Neutrophil (primary cell): ENCODE data around the gene FRY.

ENCODE experiments used
- H3K27ac ChIP-seq: fragments of 200-600 bp; sonication (generic); 2 replicates; pipeline ENCODE4 v1.5.1; 2016; ENCODE audit warnings: mild to moderate bottlenecking, moderate library complexity
- H3K27me3 ChIP-seq: fragments of 200-600 bp; sonication (generic); 2 replicates; pipeline ENCODE4 v1.6.0; 2016; ENCODE audit warnings: mild to moderate bottlenecking
- H3K36me3 ChIP-seq: fragments of 200-600 bp; sonication (generic); 2 replicates; pipeline ENCODE4 v1.5.1; 2017
- H3K4me1 ChIP-seq, 2 experiments: fragments of 200-600 bp in 1 of 2; sonication (generic) in 1 of 2; 1 replicate in 1 of 2; 2 replicates in 1 of 2; pipeline versions ENCODE4 v1.5.1 to v1.6.1; 2013 to 2016; ENCODE audit warnings: low read depth in 1 of 2, low read length in 1 of 2, mild to moderate bottlenecking in 1 of 2, moderate library complexity in 1 of 2; ENCODE audit not compliant: control insufficient read depth in 1 of 2, insufficient read depth in 1 of 2
- H3K4me3 ChIP-seq, 2 experiments: fragments of 200-600 bp in 1 of 2; sonication (generic) in 1 of 2; 1 replicate in 1 of 2; 2 replicates in 1 of 2; pipeline ENCODE4 v1.5.1; 2013 to 2016; ENCODE audit warnings: low read depth in 1 of 2, low read length in 1 of 2, mild to moderate bottlenecking in 1 of 2, moderate library complexity in 1 of 2
- H3K9me3 ChIP-seq: fragments of 200-600 bp; sonication (generic); 2 replicates; pipeline ENCODE4 v1.5.1; 2016
- TF ChIP-seq, protein P1 (sequence below): fragments of 200-600 bp; sonication (generic); IDR thresholded peaks from 2 replicates; pipeline ENCODE4 v1.5.1; 2016; ENCODE audit warnings: antibody characterized with exemption

Gene FRY

DNA sequence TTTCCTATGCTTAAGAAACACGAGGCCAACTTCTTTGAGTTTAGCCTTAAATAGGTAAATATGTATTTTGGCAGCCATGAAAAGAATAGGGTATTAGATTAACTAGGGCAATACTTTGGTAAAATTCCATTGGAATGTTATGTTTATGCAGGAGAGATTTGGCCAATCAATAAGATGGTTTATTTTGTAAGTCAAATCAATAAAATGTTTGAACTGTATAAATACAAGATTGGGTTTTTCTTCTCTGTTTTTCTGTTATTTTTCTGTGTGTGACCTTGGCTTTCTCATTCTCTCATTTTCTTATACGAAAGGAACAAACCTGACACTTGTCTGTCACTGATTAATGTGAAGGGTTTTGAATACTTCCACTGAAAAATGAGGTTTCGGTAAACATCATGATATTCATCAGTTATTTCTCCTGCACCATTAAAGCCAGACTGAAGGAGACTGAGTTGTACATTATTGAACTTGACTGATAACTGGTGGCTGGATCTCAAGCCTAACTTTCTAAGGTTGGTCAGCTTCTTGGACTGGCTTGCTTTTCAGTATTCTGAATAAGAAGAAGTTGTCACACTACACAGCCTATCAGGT lies 8.6 kb downstream of the FRY start:
- peaks cover 46% of the 10 kb centered on the region for H3K36me3 ChIP-seq
- no peak overlapping the region for H3K4me3 ChIP-seq
- H3K27me3 ChIP-seq, result no peaks in the 10 kb centered on the region
- peaks cover 38 to 50% of the 10 kb centered on the region in 2 experiments for H3K4me1 ChIP-seq
- TF ChIP-seq, protein P1, sequence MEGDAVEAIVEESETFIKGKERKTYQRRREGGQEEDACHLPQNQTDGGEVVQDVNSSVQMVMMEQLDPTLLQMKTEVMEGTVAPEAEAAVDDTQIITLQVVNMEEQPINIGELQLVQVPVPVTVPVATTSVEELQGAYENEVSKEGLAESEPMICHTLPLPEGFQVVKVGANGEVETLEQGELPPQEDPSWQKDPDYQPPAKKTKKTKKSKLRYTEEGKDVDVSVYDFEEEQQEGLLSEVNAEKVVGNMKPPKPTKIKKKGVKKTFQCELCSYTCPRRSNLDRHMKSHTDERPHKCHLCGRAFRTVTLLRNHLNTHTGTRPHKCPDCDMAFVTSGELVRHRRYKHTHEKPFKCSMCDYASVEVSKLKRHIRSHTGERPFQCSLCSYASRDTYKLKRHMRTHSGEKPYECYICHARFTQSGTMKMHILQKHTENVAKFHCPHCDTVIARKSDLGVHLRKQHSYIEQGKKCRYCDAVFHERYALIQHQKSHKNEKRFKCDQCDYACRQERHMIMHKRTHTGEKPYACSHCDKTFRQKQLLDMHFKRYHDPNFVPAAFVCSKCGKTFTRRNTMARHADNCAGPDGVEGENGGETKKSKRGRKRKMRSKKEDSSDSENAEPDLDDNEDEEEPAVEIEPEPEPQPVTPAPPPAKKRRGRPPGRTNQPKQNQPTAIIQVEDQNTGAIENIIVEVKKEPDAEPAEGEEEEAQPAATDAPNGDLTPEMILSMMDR, result no peak
- H3K27ac ChIP-seq, result peak overlapping the region; percentile 28
- H3K9me3 ChIP-seq, result no peaks in the 10 kb centered on the region

DNA sequence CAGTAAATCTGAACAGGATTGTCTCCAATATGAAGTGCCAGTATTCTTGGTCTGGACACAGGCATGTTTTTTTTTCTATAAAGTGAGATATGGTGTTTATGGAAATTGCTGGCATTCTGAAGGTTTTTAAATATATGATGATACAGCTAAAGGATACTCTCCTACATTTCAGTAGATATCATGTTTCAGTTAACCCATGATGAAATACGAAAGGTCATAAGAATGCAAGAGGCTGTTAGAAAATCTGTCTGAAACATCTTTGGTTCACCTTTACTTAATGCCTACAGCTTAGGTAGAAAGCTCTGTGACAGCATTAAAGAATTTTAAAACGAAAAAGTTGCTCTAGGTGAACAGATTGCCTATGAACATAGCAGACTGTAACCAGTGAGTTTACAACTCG lies 9.1 kb downstream of the FRY start:
- peaks cover 38 to 50% of the 10 kb centered on the region in 2 experiments for H3K4me1 ChIP-seq
- peaks cover 51% of the 10 kb centered on the region for H3K36me3 ChIP-seq
- TF ChIP-seq, protein P1, result no peak
- no peaks in the 10 kb centered on the region for H3K9me3 ChIP-seq
- H3K4me3 ChIP-seq, result no peak overlapping the region
- no peaks in the 10 kb centered on the region for H3K27me3 ChIP-seq
- H3K27ac ChIP-seq, result peak overlapping the region; percentile 28

- no peaks in the 10 kb centered on the region for H3K9me3 ChIP-seq
- peak overlapping the region; percentile 20 for H3K27ac ChIP-seq
- H3K4me3 ChIP-seq, result no peak overlapping the region
- no peaks in the 10 kb centered on the region for H3K27me3 ChIP-seq
- H3K4me1 ChIP-seq, result peaks cover 38 to 50% of the 10 kb centered on the region in 2 experiments
- H3K36me3 ChIP-seq, result peaks cover 55% of the 10 kb centered on the region
- TF ChIP-seq, protein P1, result no peak
These were observed 9.9 kb downstream of the FRY start for GRCh38 chr13:32041429-32041828.

DNA sequence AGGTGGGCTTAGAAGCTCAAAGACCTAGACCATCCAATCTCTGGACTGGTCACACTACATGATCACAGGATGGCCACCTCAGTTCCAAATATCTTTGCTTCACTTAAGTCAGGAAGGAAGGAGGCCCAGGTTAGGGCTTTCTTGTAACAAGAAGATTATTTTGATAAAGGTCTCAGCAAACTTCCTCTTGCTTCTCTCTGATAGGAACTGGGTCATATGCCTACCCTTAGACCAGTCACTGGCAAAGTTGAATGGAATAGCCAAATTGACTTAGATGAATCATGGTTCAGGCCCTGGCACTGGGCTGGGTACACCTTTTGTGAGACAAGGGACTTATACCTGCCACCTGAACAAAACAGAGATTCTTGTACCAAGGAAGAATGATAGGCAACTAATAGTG lies 11.0 kb downstream of the FRY start:
- no peaks in the 10 kb centered on the region for H3K27me3 ChIP-seq
- TF ChIP-seq, protein P1, result no peak
- peaks cover 38 to 50% of the 10 kb centered on the region in 2 experiments for H3K4me1 ChIP-seq
- H3K4me3 ChIP-seq, result no peak overlapping the region
- H3K27ac ChIP-seq, result peak overlapping the region; percentile 65
- H3K9me3 ChIP-seq, result no peaks in the 10 kb centered on the region
- H3K36me3 ChIP-seq, result peaks cover 55% of the 10 kb centered on the region

GRCh38 chr13:32044446-32044845 lies 12.9 kb downstream of the FRY start:
- no peaks in the 10 kb centered on the region for H3K9me3 ChIP-seq
- H3K36me3 ChIP-seq, result peaks cover 43% of the 10 kb centered on the region
- H3K4me3 ChIP-seq, result no peak overlapping the region
- TF ChIP-seq, protein P1, result no peak
- H3K27me3 ChIP-seq, result no peaks in the 10 kb centered on the region
- peaks cover 57 to 65% of the 10 kb centered on the region in 2 experiments for H3K4me1 ChIP-seq
- peak overlapping the region; percentile 87 for H3K27ac ChIP-seq
